ENCODE results near the gene INPP4A.

GRCh38 chr2:98555696-98556095 is 111.0 kb downstream of the INPP4A start:
- no peak for TF ChIP-seq CEBPZ (IDR thresholded peaks at IDR 0.05; ENCODE audit: low read depth, low read length)
- no peak for TF ChIP-seq SP1 (IDR thresholded peaks at IDR 0.05; ENCODE audit: low read depth, low read length)
- TF ChIP-seq REST (IDR thresholded peaks at IDR 0.05; ENCODE audit: low read depth, low read length) = no peak
- TF ChIP-seq TCF7 (IDR thresholded peaks at IDR 0.05; ENCODE audit: borderline replicate concordance) = no peak
- no peak for TF ChIP-seq NR2C2 (IDR thresholded peaks at IDR 0.05; ENCODE audit: borderline replicate concordance, control insufficient read depth, insufficient read length, low read depth)
- no peak for TF ChIP-seq MAX (IDR thresholded peaks at IDR 0.05; ENCODE audit: low read depth, low read length)
- TF ChIP-seq NFYA (IDR thresholded peaks at IDR 0.05; ENCODE audit: borderline replicate concordance, low read depth, low read length) = no peak
- no peak for TF ChIP-seq POLR2A (IDR thresholded peaks at IDR 0.05; ENCODE audit: low read depth, low read length)
- TF ChIP-seq CEBPB (IDR thresholded peaks at IDR 0.05; ENCODE audit: borderline replicate concordance in 1 of 2, low read depth in 2 of 2, low read length in 2 of 2) = no peak

All from GM12878 (cell line).